Measurements from ENCODE around the gene GNAI2. TPM values are rescaled to one million over a fixed set of nuclear protein-coding genes. Genes with fewer than 3 reads are reported as not detected.
A peak's percentile ranks its signal among the peaks of the same experiment; 100 is the strongest.

Gene GNAI2
- total RNA-seq, 8 experiments from 2014 or later, result 65.9 to 163 (median 100) TPM

DNA sequence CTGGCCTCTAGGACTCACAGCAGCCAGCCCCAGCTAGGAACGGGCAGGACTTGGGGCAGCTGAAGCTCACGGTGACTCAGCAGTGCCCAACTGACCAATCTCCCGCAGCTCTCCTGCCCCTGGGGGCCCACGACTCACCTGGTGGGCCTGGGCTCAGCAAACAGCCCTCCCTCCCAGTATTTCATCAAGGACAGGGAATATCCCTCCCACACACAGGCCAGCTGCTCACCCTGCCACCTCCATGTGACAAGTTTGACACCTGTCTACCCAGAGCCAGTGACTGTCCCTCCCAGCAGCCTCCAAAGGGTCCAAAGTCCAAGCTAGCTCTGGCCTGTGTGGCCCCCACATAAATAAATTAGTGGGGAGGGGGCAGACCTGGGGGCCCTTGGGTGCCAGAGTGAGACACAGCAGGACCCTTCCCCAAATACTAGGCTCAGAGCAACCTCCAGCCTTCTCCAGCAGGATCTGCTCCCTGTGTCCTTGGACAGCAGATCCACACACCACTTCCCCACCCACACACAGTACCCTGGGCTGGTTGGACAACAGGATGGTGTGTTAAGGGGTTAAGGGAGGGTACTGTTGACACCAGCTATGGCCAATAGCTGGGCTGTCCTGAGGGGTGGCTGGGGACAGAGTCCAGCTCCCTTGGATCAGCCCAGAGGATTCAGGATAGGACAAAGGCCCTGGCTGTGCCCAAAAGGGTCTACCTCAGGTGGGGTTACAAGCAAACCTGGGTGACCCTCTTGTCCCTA is 40.3 kb upstream of the GNAI2 start:
- H3K4me3 ChIP-seq, result no peak overlapping the region
- peaks cover 0 to 9% of the 10 kb centered on the region in 2 donors for H3K4me1 ChIP-seq (replicated peaks in 1 of 2)
- in situ Hi-C loops (cut with MboI; ENCODE audit: low pct_unique_long_range_greater_than_20kb in 2 of 9, low sequenced_read_pairs in 9 of 9, unreplicated experiment in 9 of 9), result loop anchor here in 2 of 9 experiments (10.0 kb wide), 1 partner anchor 79 kb away; the partner anchor contains the start of gene LSMEM2 (in 2 of the 2)
- WGBS, 10 experiments, result 33 to 40% methylated on average over 1 to 2 of the region's 4 CpGs; no CpG with 5 or more reads in 8 of the 10 experiments
- ATAC-seq (replicated peaks in 6 of 8), result peak in 5 of 8 experiments; percentile 42 to 76 (median 57)
- H3K27ac ChIP-seq, result no peak overlapping the region

DNA sequence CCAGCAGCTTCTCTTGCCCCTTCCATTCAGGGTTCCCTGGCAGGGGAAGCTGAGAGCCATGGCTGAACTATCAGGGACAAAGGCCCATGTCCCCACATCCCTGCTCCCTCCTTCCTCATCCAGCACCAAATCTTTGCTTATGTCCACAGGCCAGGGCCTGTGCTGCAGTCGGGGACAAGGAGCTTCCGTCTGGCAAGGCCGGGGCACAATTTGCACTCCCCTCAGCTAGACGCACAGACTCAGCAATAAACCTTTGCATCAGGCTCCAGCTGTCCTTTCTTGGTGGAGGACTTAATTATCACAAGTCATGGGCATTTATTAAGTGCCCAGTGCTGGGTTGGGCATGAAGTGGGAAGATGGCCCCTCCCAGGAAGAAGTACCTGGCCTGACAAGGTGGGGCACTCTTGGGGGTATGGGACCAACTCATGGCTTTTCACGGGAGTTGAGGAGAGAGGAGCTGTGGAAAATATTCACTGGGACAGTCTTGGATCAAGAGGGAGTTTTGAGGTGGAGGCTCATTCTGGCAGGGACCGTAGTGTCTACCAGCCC is 39.7 kb upstream of the GNAI2 start:
- Histone ChIP-seq H3K27ac (no peak overlapping the region), H3K4me1 (replicated peaks in 1 of 2) (peaks cover 0 to 9% of the 10 kb centered on the region in 2 donors), H3K4me3 (no peak overlapping the region)
- 4 to 83% (median 58%) methylated on average over 1 to 6 of the region's 6 CpGs; no CpG with 5 or more reads in 4 of the 10 experiments for WGBS, 10 experiments
- in situ Hi-C loops (cut with MboI; ENCODE audit: low pct_unique_long_range_greater_than_20kb in 2 of 9, low sequenced_read_pairs in 9 of 9, unreplicated experiment in 9 of 9), result loop anchor here in 2 of 9 experiments (10.0 kb wide), 1 partner anchor 78 kb away; the partner anchor contains the start of gene LSMEM2 (in 2 of the 2)
- no peak for ATAC-seq (replicated peaks in 6 of 8)

DNA sequence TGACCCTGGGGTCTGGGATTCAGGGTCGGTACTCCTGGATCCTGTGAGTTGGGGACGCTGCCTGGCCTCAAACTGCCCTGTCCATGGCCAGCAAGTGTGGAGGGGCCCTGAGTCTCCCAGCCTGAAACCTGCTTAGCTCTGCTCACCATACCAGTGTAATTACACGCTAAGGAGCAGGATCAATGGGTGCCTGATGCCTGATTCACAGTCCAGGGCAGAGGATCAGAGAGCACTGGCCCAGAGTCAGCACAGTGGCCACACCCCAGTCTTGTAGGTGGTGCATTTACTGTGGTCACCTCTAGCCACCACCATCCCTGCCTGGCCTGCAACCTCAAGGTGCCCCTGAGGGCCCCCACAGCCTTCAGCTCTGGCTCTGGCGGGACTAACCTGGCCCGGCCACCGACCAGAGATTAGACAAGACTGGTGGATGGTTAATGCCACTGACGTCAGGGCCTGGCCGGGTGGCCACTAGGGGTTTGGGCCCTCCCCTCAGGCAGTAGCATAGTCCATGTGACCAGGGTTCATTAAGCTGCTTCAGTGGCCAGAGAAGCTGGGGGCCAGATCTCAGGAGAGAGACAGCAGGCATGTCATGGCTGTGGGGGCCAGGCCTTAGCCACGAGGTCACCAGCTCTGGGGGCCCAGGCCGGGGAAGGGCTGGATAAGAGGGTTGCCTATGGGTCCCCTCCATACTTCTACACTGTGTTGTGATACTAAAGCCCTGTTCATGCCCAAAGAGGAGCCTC is 34.3 kb upstream of the GNAI2 start:
- in situ Hi-C loops (cut with MboI; ENCODE audit: low pct_unique_long_range_greater_than_20kb in 2 of 9, low sequenced_read_pairs in 9 of 9, unreplicated experiment in 9 of 9), result no loop called here

DNA sequence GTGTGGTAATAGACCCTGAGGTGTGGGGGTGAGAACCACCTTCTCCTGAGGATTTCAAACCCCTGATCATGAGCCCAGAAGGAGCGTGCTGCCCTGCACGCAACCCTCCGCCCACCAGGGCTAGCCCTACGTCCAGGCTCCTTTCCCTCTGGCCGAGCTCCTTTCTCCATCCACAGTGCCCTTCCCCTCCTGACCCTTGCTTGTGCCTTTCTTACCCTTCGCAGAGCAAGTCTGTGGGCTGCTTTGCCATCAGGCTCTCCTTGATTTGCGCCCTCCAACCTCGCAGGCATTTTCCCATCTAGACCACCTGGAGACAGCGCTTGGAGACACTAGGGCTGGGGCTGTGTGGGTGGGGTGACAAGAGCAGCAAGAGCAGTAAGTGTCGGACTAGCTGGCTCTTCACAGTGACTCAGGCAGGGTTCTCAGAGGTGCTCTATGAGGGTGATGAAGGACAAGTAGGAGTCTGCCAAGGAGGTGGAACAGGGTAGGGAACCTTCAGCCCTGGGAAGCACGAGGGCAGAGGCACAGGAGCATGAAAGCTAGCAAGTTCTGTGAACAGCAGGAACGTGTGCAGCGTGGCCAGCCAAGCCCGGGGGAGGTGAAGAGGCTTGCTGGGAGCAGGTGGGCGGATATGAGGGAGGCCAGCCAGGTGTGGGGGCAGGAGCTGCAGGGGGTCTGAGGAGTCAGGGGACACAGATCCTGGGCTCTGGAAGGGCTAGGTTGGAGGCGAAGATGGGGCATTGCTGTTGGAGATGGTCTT is 33.5 kb upstream of the GNAI2 start:
- H3K27ac ChIP-seq, result no peak overlapping the region
- 45 to 100% (median 86%) methylated on average over 1 to 9 of the region's 16 CpGs; no CpG with 5 or more reads in 4 of the 10 experiments for WGBS, 10 experiments
- in situ Hi-C loops (cut with MboI; ENCODE audit: low pct_unique_long_range_greater_than_20kb in 2 of 9, low sequenced_read_pairs in 9 of 9, unreplicated experiment in 9 of 9), result no loop called here
- ATAC-seq (replicated peaks in 6 of 8), result no peak
- H3K4me1 ChIP-seq (replicated peaks in 1 of 2), result peaks cover 5 to 14% of the 10 kb centered on the region in 2 donors
- H3K4me3 ChIP-seq, result no peak overlapping the region

More for the DNA sequence above, 34.3 kb upstream of the GNAI2 start:
- peak in 6 of 8 experiments; percentile 6 to 53 (median 38) for ATAC-seq (replicated peaks in 6 of 8)
- Histone ChIP-seq H3K27ac (no peak overlapping the region), H3K4me1 (replicated peaks in 1 of 2) (peaks cover 5 to 14% of the 10 kb centered on the region in 2 donors), H3K4me3 (no peak overlapping the region)
- 33 to 83% (median 82%) methylated on average over 1 to 2 of the region's 10 CpGs; no CpG with 5 or more reads in 7 of the 10 experiments for WGBS, 10 experiments

DNA sequence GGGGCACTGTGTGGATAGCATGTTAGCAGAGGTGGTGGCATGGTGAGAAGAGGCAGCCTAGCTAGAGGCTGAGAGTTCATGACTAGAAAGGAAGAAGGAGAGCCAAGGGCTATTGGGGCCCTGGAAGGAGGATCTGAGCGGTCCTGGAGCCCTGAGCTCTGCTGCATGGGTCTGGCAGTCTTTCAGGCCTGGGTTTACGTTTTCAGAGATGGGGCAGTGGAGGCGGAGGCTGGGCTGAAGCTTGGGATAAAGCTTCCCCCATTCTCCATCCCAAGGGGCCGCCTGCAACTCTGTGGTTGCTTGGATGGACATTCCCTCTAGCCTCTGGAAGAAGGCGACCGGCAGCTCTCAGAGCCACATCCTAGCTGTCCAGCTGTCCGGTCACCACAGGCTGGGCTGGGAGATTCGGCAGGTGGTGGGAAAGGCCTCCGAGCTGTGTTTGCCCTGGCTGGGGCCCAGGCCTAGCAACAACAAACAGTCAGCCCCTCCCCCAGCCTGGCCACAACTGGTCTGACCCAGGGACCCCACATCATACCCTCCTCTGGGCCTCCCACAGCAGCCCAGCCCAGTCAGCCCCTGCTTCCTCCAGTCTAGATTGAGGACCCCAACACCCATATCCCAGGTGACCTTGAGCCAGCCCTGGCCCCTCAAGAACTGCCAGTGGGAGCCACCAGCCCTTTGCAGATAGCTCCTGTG is 32.7 kb upstream of the GNAI2 start:
- peak in 1 of 8 experiments; percentile 3 for ATAC-seq (replicated peaks in 6 of 8)
- Histone ChIP-seq H3K4me3 (no peak overlapping the region), H3K4me1 (replicated peaks in 1 of 2) (peaks cover 5 to 14% of the 10 kb centered on the region in 2 donors), H3K27ac (no peak overlapping the region)
- 0 to 83% (median 75%) methylated on average over 1 to 2 of the region's 9 CpGs; no CpG with 5 or more reads in 6 of the 10 experiments for WGBS, 10 experiments
- in situ Hi-C loops (cut with MboI; ENCODE audit: low pct_unique_long_range_greater_than_20kb in 2 of 9, low sequenced_read_pairs in 9 of 9, unreplicated experiment in 9 of 9), result no loop called here

DNA sequence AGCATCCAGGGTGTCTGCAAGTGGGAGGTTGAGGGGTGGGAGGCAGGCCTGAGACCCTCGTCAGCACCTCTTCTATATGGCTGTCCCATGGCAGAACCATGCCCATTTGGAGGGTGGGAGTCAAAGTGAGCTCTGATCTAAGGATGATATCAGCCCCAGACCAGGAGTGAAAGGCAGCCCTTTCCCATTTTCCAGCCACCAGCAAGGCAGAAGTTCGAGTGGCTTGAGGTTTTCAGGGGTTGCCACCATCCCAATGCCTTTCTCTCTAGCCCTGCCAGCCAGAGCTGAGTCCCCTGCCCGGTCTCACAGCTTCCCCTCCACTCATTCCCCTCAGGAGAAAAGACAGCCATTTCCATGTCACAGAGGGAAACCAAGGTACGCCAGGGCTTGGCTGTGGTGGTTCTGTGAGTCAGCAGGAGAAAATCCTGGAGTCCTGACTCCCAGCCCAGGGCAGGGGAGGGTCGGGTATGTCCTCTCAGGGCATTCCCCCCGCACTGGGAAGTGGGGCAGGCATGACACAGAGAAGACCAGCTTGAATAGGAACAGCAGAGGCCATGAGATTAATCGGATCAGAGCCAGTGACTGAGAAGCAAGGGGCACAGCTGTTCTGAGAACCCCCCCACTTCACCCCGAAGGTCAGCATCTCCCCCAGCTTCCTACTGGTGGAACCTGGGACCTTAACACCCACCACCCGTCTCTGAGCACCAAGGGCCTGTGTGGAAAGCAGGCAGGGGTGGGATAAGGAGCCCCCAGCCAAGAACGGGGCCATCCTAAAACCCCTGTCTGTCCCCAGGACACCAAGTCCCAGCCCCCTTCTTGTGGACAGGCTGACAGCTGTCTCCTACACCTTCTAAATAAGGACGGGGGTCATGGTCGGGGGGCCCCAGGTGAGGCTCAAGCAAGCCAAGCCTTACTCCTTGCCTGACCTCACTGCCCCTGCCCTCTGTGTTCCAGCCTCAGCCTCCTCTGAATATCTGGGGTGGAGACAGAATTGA is 31.9 kb upstream of the GNAI2 start:
- Histone ChIP-seq H3K4me1 (replicated peaks in 1 of 2) (peaks cover 5 to 14% of the 10 kb centered on the region in 2 donors), H3K27ac (no peak overlapping the region), H3K4me3 (no peak overlapping the region)
- 47 to 100% (median 100%) methylated on average over 1 to 2 of the region's 12 CpGs; no CpG with 5 or more reads in 7 of the 10 experiments for WGBS, 10 experiments
- no peak for ATAC-seq (replicated peaks in 6 of 8)
- in situ Hi-C loops (cut with MboI; ENCODE audit: low pct_unique_long_range_greater_than_20kb in 2 of 9, low sequenced_read_pairs in 9 of 9, unreplicated experiment in 9 of 9), result no loop called here

DNA sequence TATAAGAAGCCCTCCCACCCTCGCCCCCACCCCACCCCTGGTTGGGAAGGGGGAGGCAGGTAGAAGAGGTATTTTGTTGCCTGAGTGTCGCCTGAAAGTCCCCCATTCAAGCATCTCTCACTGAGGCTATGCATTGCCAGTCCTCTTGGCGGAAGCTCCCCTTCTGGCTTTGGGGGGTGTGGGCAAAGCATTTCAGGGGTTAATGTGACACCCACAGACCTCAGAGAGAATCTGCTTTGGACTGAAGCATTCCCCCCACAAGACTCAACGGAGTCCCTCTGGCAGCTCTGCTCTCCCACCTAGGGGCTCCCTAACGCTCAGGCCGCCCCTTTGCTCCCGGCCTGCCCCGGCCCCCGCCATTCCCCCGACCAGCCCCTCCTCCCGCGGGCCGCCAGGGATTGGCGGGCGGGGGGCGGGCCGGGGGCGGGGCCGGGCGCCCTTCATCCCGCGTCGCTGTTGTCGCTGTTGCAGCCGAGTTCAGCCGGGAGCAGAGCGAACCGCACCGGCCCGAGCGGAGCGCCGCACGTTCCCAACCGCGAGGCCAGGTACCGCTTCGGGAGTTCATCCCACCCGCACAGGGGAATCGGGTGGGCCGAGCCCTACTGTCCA is 31.1 kb upstream of the GNAI2 start, which contains the start of gene SLC38A3:
Gene SLC38A3 (plus strand): TSS at position 468 of the 609 bp plus-strand sequence. CDS start 8,929 bp downstream, outside the sequence.
- WGBS, 10 experiments, result 0 to 10% methylated on average over 2 to 5 of the region's 41 CpGs; no CpG with 5 or more reads in 8 of the 10 experiments
- in situ Hi-C loops (cut with MboI; ENCODE audit: low pct_unique_long_range_greater_than_20kb in 2 of 9, low sequenced_read_pairs in 9 of 9, unreplicated experiment in 9 of 9), result no loop called here
- Histone ChIP-seq H3K27ac (no peak within 1 kb of the TSS), H3K4me1 (replicated peaks in 1 of 2) (peaks cover 5 to 14% of the 10 kb centered on the region in 2 donors), H3K4me3 (peak within 1 kb of the TSS; percentile 23 to 41 (median 37))
- peak in 7 of 8 experiments; percentile 55 to 85 (median 81) for ATAC-seq (replicated peaks in 6 of 8)

DNA sequence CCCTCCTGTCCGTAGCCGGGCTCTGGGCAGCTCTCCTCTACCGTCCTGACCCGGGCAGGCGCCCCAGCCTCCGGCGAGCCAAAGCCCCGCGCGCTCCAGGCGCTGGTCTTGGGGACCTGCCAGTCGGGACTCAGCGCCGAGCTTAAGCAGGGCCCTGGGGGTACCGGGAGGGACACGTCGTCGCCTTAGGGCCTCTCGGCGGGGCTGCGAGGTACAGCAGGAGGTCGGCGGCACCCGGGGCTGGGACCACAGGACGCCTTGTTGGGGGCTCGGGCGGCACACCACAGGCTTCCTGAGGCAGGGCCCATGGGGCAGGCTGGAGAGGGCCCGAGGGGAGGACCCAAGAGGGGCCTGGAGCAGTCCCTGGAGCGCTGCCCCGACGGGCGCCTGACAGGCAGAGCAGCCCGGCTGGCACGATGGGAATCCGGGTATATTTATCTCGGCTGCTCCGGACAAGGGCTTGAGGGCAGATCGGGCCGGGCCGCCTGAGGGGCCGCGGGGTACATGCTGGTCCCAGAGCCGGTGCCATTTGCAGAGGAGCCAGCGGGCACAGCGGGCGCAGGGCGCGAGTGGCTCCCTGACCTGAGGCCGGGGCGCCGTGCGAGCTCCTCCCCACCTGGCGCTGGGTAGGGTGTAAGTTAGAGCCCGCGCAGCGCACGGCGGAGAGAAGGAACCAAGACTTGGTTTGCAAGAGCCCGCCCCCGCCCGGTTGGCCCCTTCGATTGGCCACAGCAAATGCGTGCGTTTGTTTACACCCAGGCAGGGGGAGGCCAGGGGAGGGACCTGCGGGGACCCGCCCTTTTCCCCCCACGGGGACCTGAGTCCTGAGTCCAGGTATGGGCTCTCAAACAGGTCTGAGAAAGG is 30.4 kb upstream of the GNAI2 start:
- peak overlapping the region; percentile 23 to 41 (median 37) for H3K4me3 ChIP-seq
- peak; percentile 32 to 74 (median 66) for ATAC-seq (replicated peaks in 6 of 8)
- no peak overlapping the region for H3K27ac ChIP-seq
- 0 to 69% (median 4%) methylated on average over 2 to 28 of the region's 67 CpGs; no CpG with 5 or more reads in 5 of the 10 experiments for WGBS, 10 experiments
- in situ Hi-C loops (cut with MboI; ENCODE audit: low pct_unique_long_range_greater_than_20kb in 2 of 9, low sequenced_read_pairs in 9 of 9, unreplicated experiment in 9 of 9), result no loop called here
- H3K4me1 ChIP-seq (replicated peaks in 1 of 2), result peaks cover 5 to 18% of the 10 kb centered on the region in 2 donors

DNA sequence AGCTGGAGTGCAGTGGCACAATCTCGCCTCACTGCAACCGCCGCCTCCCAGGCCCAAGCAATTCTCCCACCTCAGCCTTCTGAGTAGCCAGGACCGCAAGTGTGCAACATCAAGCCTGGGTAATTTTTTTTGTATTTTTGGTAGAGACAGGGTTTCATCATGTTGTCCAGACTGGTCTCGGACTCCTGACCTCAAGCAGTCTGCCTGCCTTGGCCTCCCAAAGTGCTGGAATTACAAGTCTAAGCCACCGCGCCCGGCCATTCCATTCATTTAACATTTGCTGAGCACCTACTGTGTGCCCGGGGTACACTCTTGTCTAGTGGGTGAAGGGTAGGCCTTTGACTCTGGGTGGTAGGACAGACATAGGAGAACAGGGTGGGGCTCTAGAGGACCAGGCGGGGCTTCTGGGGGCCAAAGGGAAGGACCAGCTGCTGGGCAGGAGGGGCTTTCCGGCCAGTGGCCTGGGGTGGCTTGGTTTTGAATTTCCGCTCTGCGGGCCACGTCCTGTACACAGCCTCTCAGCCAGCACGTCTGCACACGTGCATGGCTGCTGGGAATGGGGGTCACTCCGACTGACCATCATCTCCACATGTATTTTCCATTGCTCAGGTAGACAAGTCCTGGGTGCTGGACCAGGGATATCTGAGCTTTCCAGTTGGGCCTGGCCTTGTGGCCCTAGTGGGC is 28.5 kb upstream of the GNAI2 start:
- Histone ChIP-seq H3K27ac (no peak overlapping the region), H3K4me1 (replicated peaks in 1 of 2) (peaks cover 5 to 18% of the 10 kb centered on the region in 2 donors), H3K4me3 (no peak overlapping the region)
- 80 to 100% (median 90%) methylated on average over 1 to 6 of the region's 17 CpGs; no CpG with 5 or more reads in 3 of the 10 experiments for WGBS, 10 experiments
- no peak for ATAC-seq (replicated peaks in 6 of 8)
- in situ Hi-C loops (cut with MboI; ENCODE audit: low pct_unique_long_range_greater_than_20kb in 2 of 9, low sequenced_read_pairs in 9 of 9, unreplicated experiment in 9 of 9), result no loop called here

All from motor neuron (in vitro differentiated cells).